ENCODE results near the gene MAPK12. TPM values are rescaled to one million over a fixed set of nuclear protein-coding genes. Genes with fewer than 3 reads are reported as not detected.
A peak's percentile ranks its signal among the peaks of the same experiment; 100 is the strongest.

MAPK12 gene
- total and polyA plus RNA-seq, 10 of the 15 experiments (the other 5 are each of a cell fraction or from before 2014, with no cell fraction given), result 1.1 to 38.9 (median 16.3) TPM

DNA sequence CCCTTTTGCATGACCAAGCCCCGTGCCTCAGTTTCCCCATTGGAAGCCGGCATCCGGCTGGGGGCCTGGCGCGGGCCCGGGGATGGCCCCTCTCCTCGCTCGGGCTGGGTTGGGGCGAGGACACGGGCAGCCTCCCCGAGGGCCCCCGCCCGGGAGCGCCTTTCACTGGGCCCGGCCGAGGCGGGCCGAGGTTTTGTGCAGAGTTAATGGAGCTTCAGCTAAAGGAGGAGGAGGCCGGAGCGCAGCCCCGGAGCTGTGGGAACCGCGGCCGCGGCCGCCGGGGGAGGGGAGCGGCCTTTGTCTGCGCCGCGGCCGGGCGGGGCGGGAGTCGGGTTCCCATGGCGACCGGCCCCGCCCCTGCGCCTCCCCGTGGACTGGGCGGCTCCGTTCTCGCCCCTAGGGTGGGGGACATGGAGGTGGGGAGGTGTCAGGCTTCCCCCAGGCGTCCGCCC lies 10.1 kb upstream of the MAPK12 start (continued):
- TF ChIP-seq, protein P1, sequence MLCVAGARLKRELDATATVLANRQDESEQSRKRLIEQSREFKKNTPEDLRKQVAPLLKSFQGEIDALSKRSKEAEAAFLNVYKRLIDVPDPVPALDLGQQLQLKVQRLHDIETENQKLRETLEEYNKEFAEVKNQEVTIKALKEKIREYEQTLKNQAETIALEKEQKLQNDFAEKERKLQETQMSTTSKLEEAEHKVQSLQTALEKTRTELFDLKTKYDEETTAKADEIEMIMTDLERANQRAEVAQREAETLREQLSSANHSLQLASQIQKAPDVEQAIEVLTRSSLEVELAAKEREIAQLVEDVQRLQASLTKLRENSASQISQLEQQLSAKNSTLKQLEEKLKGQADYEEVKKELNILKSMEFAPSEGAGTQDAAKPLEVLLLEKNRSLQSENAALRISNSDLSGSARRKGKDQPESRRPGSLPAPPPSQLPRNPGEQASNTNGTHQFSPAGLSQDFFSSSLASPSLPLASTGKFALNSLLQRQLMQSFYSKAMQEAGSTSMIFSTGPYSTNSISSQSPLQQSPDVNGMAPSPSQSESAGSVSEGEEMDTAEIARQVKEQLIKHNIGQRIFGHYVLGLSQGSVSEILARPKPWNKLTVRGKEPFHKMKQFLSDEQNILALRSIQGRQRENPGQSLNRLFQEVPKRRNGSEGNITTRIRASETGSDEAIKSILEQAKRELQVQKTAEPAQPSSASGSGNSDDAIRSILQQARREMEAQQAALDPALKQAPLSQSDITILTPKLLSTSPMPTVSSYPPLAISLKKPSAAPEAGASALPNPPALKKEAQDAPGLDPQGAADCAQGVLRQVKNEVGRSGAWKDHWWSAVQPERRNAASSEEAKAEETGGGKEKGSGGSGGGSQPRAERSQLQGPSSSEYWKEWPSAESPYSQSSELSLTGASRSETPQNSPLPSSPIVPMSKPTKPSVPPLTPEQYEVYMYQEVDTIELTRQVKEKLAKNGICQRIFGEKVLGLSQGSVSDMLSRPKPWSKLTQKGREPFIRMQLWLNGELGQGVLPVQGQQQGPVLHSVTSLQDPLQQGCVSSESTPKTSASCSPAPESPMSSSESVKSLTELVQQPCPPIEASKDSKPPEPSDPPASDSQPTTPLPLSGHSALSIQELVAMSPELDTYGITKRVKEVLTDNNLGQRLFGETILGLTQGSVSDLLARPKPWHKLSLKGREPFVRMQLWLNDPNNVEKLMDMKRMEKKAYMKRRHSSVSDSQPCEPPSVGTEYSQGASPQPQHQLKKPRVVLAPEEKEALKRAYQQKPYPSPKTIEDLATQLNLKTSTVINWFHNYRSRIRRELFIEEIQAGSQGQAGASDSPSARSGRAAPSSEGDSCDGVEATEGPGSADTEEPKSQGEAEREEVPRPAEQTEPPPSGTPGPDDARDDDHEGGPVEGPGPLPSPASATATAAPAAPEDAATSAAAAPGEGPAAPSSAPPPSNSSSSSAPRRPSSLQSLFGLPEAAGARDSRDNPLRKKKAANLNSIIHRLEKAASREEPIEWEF (IDR thresholded peaks at IDR 0.05; ENCODE audit: insufficient replicate concordance, low read depth, low read length), result no peak
- TF ChIP-seq NFXL1 (IDR thresholded peaks at IDR 0.05; ENCODE audit: borderline replicate concordance) (no peak), NBN (IDR thresholded peaks at IDR 0.05) (no peak), SIX5 (IDR thresholded peaks at IDR 0.05; ENCODE audit: low read depth, low read length, severe bottlenecking) (no peak), CREM (IDR thresholded peaks at IDR 0.05; ENCODE audit: low read depth) (no peak), LARP7 (IDR thresholded peaks at IDR 0.05) (0 out of 2 replicates have a peak, but pooled peaks have one; percentile 21), MXI1 (IDR thresholded peaks at IDR 0.05; ENCODE audit: low read depth, low read length) (no peak), SRF (IDR thresholded peaks at IDR 0.05; ENCODE audit: low read depth in 2 of 2, low read length in 2 of 2) (no peak), WRNIP1 (IDR thresholded peaks at IDR 0.05; ENCODE audit: borderline replicate concordance, low read depth, low read length) (no peak), GATAD2B (conservative IDR thresholded peaks at IDR 0.05; ENCODE audit: low read depth) (peak; percentile 32; the same call in 1 of the 2 replicates), CHD1 (IDR thresholded peaks at IDR 0.05; ENCODE audit: low read depth, low read length) (no peak), MYB (IDR thresholded peaks at IDR 0.05; ENCODE audit: borderline replicate concordance, low read depth, low read length) (no peak), RELA (IDR thresholded peaks at IDR 0.05; ENCODE audit: borderline replicate concordance, partially characterized antibody) (no peak), TBL1XR1 (IDR thresholded peaks at IDR 0.05; ENCODE audit: low read depth, low read length) (no peak), DPF2 (IDR thresholded peaks at IDR 0.05) (0 out of 2 replicates have a peak, but pooled peaks have one; percentile 23), CHD2 (IDR thresholded peaks at IDR 0.05; ENCODE audit: borderline replicate concordance, low read depth, low read length) (0 out of 2 replicates have a peak, but pooled peaks have one; percentile 42), SUPT20H (IDR thresholded peaks at IDR 0.05; ENCODE audit: borderline replicate concordance, control insufficient read depth, low read depth, low read length) (no peak), SREBF1 (IDR thresholded peaks at IDR 0.05; ENCODE audit: low read length) (no peak), SUZ12 (IDR thresholded peaks at IDR 0.05; ENCODE audit: unreplicated experiment) (no peak), KDM1A (IDR thresholded peaks at IDR 0.05; ENCODE audit: borderline replicate concordance) (no peak), POLR2A (IDR thresholded peaks at IDR 0.05; ENCODE audit: low read depth, low read length) (no peak), ZNF274 (IDR thresholded peaks at IDR 0.05; ENCODE audit: insufficient read depth, insufficient read length) (no peak)
- TF ChIP-seq, protein P2, sequence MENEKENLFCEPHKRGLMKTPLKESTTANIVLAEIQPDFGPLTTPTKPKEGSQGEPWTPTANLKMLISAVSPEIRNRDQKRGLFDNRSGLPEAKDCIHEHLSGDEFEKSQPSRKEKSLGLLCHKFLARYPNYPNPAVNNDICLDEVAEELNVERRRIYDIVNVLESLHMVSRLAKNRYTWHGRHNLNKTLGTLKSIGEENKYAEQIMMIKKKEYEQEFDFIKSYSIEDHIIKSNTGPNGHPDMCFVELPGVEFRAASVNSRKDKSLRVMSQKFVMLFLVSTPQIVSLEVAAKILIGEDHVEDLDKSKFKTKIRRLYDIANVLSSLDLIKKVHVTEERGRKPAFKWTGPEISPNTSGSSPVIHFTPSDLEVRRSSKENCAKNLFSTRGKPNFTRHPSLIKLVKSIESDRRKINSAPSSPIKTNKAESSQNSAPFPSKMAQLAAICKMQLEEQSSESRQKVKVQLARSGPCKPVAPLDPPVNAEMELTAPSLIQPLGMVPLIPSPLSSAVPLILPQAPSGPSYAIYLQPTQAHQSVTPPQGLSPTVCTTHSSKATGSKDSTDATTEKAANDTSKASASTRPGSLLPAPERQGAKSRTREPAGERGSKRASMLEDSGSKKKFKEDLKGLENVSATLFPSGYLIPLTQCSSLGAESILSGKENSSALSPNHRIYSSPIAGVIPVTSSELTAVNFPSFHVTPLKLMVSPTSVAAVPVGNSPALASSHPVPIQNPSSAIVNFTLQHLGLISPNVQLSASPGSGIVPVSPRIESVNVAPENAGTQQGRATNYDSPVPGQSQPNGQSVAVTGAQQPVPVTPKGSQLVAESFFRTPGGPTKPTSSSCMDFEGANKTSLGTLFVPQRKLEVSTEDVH (IDR thresholded peaks at IDR 0.05; ENCODE audit: low read depth, partially characterized antibody), result no peak
- TF ChIP-seq, protein P3, sequence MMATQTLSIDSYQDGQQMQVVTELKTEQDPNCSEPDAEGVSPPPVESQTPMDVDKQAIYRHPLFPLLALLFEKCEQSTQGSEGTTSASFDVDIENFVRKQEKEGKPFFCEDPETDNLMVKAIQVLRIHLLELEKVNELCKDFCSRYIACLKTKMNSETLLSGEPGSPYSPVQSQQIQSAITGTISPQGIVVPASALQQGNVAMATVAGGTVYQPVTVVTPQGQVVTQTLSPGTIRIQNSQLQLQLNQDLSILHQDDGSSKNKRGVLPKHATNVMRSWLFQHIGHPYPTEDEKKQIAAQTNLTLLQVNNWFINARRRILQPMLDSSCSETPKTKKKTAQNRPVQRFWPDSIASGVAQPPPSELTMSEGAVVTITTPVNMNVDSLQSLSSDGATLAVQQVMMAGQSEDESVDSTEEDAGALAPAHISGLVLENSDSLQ (IDR thresholded peaks at IDR 0.05), result no peak
